ENCODE results near the gene TENM3.

TENM3 gene

DNA sequence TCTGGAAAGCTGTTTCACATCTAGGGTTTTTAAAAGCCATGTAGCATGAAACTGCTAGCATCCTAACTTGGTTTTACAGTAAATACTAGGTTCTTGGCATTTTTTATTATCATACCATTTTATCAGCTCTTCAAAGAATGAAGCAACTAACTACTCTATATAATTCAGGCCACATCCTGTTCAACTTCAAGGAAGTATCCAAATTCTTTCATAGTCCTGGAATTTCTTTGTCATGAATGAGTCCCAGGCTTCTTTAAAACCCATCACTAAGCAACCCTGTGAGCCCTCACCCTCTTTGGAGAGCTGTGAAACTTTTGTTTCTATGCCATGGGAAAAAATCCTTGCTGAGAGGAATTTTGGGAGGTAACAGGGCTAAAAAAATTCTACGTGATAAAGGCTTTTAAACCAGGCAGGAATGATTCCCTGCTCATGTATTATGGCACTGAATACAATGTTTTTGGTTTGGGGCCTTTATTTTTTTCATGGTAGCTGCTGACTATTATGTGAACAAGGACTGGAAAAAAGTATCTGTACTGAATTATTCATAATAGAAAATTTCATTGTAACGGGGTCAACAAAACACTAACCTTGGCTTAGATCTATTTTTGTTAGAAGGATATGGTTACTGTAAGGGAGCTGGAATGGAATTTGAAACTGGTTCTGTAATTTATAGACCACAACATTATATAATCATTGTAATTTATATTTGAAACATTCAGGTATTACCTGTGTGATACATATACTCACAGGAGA, 509.1 kb downstream of the TENM3 start:
- DNase-seq: no peak

DNA sequence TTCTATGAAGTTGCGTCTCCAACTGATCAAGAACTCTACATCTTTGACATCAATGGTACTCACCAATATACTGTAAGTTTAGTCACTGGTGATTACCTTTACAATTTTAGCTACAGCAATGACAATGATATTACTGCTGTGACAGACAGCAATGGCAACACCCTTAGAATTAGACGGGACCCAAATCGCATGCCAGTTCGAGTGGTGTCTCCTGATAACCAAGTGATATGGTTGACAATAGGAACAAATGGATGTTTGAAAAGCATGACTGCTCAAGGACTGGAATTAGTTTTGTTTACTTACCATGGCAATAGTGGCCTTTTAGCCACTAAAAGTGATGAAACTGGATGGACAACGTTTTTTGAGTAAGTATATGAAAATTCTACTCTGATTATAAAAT, 511.7 kb downstream of the TENM3 start:
- DNase-seq: no peak

DNA sequence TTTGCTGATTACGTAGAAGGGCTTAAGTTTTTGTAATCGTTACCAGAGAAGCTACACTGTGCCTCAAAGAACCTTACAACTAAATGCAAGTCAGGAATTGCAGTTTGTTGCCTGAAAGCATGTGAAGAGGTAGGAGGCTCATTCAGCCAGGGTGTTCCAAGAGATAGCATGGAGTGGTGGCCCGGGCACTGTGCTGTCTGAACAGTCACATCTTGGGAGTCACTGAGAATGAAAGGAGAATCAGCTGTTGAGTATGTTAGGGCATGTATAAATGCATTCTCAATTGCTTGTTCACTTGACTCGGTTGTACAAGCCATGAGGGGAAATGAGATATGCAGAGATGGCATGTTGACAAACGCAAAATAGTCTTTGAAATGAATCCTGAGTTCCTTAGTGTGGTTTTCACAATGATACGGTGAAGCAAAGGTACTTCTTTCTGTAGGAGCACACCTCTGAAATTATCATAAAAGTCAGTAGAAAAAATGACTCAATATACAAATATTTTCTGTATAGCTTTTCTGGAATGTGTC, 513.0 kb downstream of the TENM3 start:
- no peak for DNase-seq

DNA sequence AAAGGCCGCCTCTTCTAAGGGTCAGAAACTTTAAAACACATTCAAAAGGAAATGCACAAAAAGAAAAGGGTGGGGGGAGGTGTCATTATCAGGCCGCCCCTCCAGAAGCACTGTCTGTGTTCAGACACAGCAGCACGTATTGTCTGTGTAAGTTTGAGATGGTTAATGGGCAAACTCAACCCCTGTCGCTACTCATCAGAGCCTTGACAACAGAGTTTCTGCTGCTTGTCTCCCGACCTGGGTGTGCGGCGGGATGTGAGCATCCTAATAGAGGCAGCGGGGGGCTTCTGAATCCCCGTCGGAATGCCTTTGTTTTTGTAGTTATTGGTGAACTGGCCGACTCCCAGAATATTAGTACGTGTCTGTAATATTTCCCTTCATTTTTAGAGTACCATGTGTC, 515.1 kb downstream of the TENM3 start:
- DNase-seq: no peak

DNA sequence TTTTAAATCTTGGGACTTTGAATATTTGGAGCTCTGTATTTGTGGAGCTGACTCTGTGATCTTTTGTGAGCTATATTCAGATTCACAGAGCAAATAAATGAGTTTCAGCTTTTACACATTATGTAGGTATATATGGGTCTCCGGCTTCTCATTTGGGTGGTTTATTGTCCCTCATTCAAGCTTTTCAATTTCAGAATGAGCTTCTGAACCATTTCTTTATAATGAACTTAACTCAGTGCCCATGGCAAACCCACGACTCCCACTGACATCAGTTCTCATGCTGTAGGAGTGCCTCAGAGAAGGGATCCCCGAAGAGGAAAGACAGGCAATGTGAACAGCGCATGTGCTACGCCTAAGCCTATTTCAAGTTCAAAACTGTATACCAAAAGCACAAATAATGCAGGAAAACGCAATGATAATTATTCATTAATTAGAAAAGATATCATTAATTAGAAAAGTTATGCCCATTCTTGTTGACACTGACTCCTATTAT, 517.4 kb downstream of the TENM3 start:
- DNase-seq: no peak

DNA sequence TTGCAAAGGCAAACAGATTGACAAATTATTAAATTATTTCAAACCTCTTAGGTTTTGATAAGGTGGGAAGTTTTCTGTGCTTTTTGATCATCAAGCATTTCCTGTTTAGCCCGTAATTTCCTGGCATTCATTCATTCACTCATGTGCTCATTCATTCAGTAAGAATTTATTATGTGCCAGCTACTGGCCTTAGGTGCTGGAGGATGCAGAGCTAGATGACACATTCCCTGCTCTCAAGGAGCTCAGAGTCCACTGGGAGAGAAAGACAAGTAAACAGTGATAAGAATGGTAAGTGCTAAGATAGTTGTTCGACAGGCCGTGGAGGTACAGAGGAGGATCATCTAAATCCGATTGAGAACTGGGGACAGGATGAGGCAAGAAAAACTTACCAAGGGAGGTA, 520.9 kb downstream of the TENM3 start:
- no peak for DNase-seq

DNA sequence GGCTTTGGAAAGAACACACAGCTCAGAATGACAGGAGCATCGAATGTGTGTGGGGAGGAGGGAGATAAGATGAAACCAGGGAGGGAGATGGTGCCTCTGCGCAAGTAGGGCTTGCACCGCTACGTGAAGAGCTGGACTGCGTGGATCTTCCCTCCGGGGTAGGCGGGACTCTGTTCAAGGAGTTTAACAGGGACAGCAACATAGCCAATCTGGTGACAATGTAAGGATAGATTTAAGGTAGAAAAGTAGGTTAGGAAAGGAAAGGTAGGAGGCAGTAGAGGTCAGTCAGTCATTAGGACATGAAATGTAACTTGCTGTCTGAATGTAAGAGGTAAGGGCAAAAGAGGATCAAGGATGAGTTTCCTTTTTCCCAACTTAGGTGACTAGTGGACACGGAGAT, 521.4 kb downstream of the TENM3 start:
- DNase-seq: no peak

DNA sequence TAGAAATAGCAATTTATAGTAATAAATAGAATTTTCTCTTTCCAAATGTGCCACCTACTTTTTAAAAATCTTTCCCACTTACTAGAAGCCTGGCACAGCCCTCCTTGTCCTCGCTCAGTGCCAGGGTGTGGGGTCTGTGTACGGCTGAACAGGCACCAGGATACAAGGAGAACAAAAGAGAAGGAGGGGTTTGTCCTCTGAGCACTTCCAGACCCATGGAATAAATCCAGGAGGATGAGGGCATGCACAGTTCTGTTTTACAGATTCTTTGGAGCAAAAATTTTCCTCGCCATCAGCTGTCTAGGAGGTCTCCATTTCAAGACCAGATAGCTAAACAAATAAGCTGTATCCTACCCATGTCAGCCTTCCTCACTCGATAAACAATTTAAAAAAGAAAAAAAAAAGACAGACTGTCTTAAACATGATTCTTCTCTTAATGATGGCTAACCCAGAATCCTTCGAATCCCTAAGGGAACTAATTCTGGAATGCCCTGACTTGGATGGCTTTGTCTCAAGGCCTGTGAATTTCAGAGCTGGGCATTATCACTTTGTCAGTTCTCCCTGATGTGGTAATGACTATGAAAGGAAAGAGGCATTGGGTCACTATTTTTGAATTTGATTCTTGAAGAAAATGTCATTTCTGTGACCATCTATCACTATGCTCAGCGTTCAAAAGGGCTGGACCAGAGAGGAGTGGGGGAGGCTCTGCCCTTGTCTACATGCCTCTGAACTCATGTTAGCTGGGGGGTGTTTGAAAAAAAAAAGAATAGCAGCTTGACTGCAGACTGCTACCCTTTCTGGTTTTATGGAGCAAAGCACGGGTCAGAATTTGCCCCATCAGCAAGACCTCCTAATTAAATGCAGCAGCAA, 523.0 kb downstream of the TENM3 start:
- DNase-seq: no peak

DNA sequence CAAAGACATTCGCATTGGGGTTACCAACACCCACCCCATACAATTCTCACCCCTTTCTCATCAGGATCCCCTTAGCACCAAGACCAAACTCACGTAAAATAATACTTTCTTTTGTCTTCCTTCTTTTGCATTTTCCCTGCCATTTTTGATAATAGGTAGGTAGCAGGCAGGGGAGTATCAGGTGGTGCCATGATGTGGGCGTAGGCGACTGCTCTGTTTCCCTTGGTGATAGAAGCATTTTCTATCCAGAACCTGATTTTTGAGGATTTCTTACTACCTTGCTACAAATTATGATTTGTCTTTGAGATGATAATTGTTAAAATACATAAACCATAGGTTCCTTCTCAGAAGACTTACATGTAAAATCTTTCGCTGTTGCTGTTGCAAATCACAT, 523.7 kb downstream of the TENM3 start:
- DNase-seq: no peak

DNA sequence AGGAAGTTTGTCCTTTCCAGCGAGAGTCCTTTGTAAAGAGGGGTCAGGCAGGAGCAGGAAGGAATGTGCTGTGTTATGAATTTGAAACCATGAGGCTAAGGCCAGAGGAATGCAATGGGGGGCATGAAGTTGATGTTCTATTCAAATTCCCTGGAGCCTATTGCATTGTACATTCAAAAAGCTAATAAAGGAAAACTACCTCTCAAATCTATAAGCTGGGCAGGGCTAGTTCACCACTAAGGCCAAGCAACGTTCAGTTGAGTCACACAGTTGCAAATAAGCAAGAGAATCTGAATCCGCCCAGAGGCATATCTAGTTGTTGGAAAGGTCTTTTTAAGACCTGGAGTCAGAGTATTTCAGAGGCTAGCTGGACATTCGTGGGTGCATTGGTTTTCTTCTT, 525.6 kb downstream of the TENM3 start:
- DNase-seq: no peak

DNA sequence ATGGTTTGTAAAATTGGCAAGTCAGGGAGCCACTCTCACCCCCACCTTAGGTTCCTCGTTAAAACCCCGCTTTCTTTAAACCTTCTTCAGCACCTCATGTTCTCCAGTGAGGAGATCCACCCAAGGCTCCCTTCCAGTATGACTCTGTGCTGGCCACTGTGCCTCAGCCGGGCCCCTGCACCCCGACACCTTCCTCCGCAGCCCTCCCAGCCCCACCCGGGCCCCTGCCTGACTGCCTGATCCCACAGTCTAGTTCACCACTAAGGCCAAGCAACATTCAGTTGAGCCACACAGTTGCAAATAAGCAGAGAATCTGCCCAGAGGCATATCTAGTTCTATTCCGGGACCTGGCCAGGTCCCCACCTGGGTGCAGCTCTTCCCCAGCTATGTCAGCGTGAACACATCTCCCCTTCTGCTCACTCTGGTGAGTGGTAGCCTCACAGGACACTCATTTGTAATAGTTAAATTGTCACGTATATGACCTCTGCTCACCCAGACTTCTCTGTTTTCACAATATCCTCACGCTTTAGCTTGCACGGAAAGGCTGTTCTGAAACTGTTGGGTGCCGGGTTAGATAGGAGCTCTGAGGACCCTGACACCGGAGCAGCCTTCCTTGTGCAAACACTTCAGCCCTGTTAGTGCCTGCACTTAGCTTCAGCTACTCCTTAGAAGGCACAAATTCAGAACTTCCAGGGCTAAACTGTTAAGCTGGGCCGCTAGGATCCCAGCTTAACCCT, 527.2 kb downstream of the TENM3 start:
- DNase-seq: no peak

DNA sequence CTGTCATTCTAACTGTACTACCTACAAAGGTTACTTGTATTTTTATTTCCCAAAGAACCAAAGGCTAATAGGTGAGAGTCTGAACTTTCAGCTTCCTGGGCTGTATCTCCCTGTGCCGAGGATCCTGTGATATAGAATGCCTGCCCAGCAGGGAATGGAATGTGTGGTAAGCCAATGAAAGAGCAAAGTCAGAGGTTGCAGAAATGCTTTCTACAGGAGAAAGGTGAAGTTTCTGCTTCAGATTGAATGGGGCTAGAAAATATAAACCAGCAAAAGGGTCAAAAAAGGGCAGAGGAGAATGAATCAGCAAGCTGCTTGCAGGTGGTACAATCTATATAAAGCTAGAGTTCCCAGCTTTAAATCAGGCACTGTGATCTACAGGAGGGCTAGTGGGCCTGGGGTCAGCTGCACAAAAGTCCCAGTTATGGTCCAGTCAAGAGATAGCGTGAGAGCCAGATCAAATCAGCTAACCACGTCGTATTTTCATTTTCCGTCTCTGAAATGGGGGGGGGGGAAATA, 527.9 kb downstream of the TENM3 start:
- DNase-seq: no peak

DNA sequence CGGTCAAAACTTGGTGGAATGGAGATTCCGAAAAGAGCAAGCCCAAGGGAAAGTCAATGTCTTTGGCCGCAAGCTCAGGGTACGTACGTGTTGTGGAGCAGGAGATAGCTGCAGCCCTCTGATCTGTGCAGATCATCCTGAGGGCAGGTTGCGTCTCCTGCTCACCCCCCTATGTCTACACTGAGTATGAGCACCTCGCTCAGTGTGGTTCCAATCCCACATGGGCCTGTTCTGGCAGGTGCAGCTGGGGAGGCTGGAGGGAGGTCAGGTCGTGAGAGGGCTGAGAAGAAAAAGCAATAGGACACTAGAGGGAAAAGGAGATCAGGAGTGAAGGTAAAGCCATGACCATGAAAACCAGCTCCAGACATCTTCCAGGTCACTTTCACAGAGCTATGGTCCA, 531.9 kb downstream of the TENM3 start:
- DNase-seq: no peak

DNA sequence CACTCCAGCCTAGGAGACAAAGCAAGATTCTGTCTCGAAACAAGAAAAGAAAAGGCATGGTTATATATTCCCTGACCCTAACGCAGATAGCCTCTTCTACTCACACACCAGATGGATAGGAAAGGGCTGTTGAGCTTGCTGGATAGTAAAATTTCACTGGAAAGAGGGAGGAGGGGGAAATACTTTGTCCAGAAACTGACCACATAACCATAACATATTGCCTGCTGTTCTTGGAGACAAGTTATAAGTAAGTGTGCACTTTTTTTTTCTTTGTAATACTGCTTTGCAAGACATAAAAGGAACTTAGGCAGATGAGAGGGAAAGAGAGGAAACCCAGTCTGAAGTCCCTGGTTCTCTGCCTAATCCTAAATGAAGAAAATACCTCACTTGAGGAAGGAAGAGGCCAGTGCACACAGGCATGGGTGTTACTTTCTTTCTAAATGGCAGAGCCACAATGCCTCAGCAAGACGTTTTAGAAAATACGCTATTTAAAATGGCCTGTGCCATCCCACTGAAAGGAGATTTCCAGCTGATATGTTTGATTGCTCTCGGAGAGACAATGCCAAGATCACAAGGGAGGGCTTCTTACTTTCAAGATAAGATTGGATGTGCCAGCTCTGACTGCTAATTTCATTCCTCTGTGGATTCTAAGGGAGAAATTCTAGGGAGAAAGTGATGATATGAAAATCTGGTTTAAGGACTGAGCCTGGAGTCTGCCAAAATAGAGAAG, 533.3 kb downstream of the TENM3 start:
- no peak for DNase-seq

DNA sequence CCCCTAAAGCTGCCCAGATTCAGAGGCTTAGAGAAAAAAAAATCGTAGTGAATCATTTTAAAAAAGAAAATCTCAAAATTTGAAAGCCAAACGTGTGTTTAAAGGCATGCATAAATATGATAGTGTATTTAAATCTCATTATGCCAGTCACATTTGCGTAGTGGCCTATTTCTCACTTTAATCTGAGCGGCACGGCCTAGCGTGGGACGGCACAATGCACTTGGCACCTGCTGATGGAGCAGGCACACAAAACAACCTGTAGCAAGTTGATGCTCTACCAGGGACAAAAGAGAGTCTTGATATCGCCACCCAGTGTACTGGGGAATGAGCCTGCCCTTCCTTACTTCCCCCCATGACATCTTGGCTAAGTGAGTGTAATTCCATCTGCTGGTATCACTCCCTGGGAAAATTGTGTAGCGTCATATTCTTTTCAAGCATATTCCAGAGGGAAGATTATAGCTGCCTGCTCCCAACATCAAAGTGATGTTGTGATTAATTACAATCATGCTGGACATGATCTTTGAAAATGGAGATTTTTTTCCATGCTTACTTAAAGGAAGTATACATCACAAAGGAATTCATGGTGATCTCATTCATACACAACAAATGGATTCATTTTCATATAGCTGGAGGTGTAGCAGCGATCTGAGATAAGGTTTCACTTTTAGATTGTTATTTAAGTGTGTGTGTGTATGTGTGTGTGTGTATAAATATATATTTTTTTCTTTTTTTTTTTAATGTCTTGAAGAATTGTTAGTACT, 535.2 kb downstream of the TENM3 start:
- DNase-seq: no peak

DNA sequence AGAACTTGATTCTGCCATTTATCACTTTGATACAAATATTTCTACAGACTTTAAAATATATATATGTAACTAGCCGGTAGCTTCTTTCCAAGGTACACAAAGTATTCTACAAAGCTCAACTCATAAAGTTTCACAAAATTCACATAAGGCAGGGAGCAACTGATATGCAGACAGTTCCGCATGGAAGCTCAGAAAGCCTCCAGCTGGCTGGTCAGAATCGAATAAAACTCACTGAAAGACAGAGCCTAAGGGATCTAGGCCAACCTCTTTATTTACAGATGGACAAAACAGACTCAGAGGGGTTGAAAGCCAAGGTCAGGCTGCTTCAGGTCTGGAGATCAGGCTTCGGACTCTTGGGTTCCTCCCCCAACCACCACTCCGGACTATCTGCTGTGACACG, 543.8 kb downstream of the TENM3 start:
- no peak for DNase-seq

DNA sequence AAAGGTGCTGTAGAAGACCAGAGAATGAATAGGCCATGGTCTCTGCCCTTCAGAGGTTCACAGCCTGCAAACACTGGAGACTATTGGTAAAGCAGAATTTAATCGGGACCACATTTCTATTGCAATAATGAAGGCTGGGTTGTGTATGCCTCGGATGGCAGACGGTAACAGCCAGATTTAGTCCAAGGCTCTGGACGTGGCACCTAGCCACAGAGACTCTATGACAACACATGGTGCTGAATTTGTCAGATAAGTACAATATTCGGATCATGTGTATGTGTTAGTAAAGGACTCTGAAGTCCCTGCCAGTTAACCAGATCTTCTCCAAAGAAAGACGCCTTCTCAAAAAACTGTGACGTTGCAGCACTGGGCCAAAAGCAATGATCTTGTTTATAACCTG, 545.0 kb downstream of the TENM3 start:
- no peak for DNase-seq

DNA sequence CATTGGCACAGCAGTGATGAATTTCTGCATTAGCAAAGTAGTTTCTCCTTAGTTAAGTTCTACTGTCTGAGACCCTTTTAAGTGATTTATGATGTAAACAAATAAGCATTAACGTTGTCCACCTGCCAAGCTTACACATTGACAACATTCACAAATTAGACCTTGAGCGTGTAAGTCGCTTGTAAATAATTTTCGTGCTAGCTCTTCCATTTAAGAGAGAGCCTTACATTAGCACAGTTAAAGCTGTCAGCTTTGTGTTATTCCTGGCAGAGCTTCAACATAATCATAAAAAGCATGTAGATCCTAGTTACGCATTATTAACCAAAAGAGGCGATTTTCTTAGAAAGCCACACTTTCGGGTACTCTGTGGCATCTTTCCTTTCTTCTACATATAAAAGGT, 546.3 kb downstream of the TENM3 start:
- DNase-seq: no peak

DNA sequence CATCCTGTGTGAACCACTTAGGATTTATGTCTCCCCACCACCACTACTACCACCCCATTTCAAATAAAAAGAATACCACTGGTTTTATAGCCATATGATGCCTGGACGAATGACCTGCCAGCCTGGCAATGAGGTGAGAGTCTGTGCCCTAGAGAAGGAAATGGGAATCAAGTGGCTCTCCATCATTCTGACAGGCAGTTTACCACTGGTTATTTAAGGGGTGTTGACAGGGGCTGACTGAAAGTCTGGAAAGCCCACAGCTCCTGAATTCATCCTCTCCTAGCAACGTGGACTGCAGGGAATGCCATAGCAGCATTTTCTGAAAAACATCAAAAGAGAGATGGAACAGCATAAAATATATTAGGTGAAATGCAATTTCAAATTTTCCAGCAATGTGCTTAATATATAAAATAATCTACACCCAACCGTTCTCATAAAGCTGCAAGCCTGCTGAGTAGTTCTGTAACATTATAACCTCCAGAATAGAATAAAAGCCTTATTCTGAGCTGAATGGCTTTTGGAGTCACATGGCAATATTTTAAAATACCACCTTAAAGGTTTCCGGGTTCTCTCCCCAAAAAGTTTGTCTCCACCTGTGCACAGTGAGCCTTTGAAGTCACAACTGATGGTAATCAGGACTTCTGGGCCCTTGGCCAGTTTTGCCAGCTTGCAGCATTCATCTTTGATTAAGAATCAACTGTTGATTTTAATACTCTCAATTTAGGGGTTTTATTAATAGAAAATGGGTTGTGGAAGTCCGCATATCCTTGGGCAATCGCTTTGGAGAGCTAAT, 552.4 kb downstream of the TENM3 start:
- no peak for DNase-seq

DNA sequence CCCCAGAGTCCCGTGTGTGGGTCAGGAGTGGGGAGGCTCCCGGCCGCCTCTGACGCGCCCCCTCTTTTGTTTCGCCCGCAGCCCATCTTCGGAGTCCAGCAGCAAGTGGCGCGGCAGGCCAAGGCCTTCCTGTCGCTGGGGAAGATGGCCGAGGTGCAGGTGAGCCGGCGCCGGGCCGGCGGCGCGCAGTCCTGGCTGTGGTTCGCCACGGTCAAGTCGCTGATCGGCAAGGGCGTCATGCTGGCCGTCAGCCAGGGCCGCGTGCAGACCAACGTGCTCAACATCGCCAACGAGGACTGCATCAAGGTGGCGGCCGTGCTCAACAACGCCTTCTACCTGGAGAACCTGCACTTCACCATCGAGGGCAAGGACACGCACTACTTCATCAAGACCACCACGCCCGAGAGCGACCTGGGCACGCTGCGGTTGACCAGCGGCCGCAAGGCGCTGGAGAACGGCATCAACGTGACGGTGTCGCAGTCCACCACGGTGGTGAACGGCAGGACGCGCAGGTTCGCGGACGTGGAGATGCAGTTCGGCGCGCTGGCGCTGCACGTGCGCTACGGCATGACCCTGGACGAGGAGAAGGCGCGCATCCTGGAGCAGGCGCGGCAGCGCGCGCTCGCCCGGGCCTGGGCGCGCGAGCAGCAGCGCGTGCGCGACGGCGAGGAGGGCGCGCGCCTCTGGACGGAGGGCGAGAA, 556.5 kb downstream of the TENM3 start:
- DNase-seq: no peak

All from NCI-H524 treated with DMSO at 0.1 percent for 48 hours (cell line).